ENCODE data around the gene APOD.

Gene APOD

GRCh38 chr3:195531683-195532082 is 52.1 kb downstream of the APOD start:
- DNase-seq (ENCODE audit: low read depth in 2 of 2, low spot score in 1 of 2), result no peak

- no peak for DNase-seq (ENCODE audit: low read depth in 2 of 2, low spot score in 1 of 2)
Observed at GRCh38 chr3:195526492-195526891, 57.2 kb downstream of the APOD start.

- DNase-seq (ENCODE audit: low read depth in 2 of 2, low spot score in 1 of 2), result no peak
Observed at GRCh38 chr3:195524171-195524896, 59.4 kb downstream of the APOD start.

GRCh38 chr3:195522254-195523023 is 61.3 kb downstream of the APOD start:
- DNase-seq (ENCODE audit: low read depth in 2 of 2, low spot score in 1 of 2), result no peak
